K562 (cell line): ENCODE data around the gene LILRB3. TPM values are rescaled to one million over a fixed set of nuclear protein-coding genes. Genes with fewer than 3 reads are reported as not detected.

Experiments used
- CEBPB ChIP-seq: fragments of 450-650 bp; IDR thresholded peaks from 2 replicates; pipeline ENCODE4 v1.6.1; 2016; ENCODE audit warnings: missing genetic modification characterization, missing compliant biosample characterization
- ETV6 ChIP-seq, 3 experiments: fragments of 150-350 bp in 1 of 3; sonication (generic) in 1 of 3; formaldehyde crosslinking in 1 of 3; IDR thresholded peaks; 2 replicates each; pipeline versions ENCODE4 v1.6.1 to v1.8.0; 2014 to 2022; ENCODE audit warnings: borderline replicate concordance in 2 of 3, low read depth in 2 of 3, antibody characterized with exemption in 1 of 3, low read length in 1 of 3, mild to moderate bottlenecking in 1 of 3, missing genetic modification reagents in 1 of 3
- EZH2 ChIP-seq: IDR thresholded peaks from 2 replicates; pipeline ENCODE4 v1.6.1; 2012; ENCODE audit warnings: low read depth, mild to moderate bottlenecking, inconsistent platforms, low read length, borderline replicate concordance
- MIER1 ChIP-seq: fragments of 450-650 bp; IDR thresholded peaks from 2 replicates; pipeline ENCODE4 v1.6.1; 2016; ENCODE audit warnings: antibody characterized with exemption, mild to moderate bottlenecking, low read depth
- MXI1 ChIP-seq: IDR thresholded peaks from 2 replicates; pipeline ENCODE4 v1.6.1; 2011; ENCODE audit warnings: low read depth, mild to moderate bottlenecking, improper control_type of control experiment, low read length
- POLR3A ChIP-seq: IDR thresholded peaks from 2 replicates; pipeline ENCODE4 v1.6.1; 2011; ENCODE audit warnings: borderline replicate concordance, mild to moderate bottlenecking, moderate library complexity; ENCODE audit not compliant: insufficient read length, insufficient read depth; ENCODE audit errors: extremely low read depth
- RBM15 ChIP-seq: fragments of 200-400 bp; formaldehyde crosslinking; IDR thresholded peaks from 2 replicates; pipeline ENCODE4 v1.6.1; 2018; ENCODE audit warnings: mild to moderate bottlenecking, low read length, moderate library complexity; ENCODE audit not compliant: insufficient read depth
- TRIM28 ChIP-seq: fragments of 450-650 bp; IDR thresholded peaks from 2 replicates; pipeline ENCODE4 v1.6.1; 2017
- ZBED1 ChIP-seq: IDR thresholded peaks from 2 replicates; pipeline ENCODE4 v1.6.1; 2014
- ZNF311 ChIP-seq: fragments of 250-450 bp; sonication (Bioruptor Pico); IDR thresholded peaks from 2 replicates; pipeline ENCODE4 v1.4.0; 2020; ENCODE audit warnings: mild to moderate bottlenecking, moderate library complexity
- ZNF740 ChIP-seq, 3 experiments: fragments of 200-800 bp in 1 of 3; sonication (Bioruptor generic) in 1 of 3; sonication (generic) in 1 of 3; formaldehyde crosslinking in 1 of 3; IDR thresholded peaks; 2 replicates each; pipeline versions ENCODE4 v1.6.1 to v1.8.0; 2016 to 2022; ENCODE audit warnings: mild to moderate bottlenecking in 2 of 3, missing compliant biosample characterization in 2 of 3, missing genetic modification characterization in 2 of 3, missing genetic modification reagents in 1 of 3
- polyA plus RNA-seq, 8 experiments: library from polyadenylated mRNA; depleted of rRNA in 4 of 8; stranded (reverse) in 5 of 8; unstranded in 3 of 8; fragments of >200 nt; fragmentation: Nextera tagmentation in 2 of 8; fragmentation: Illumina TruSeq in 1 of 8; extraction: Ambion mirVana in 2 of 8; extraction: Trizol in 1 of 8; gene quantifications; 2 replicates each; pipeline versions ENCODE4 v1.2.1 to v1.2.3, GENCODE V29; 2011 to 2014; ENCODE audit warnings: inconsistent platforms in 1 of 8, missing spikeins in 1 of 8
- total RNA-seq, 7 experiments: library from RNA; depleted of rRNA in 6 of 7; stranded (reverse); fragments of >200 nt in 6 of 7; fragmentation: Illumina TruSeq in 2 of 7; extraction: Trizol in 2 of 7; gene quantifications; 2 replicates each; pipeline versions ENCODE4 v1.2.1 to v1.2.3, GENCODE V29; 2011 to 2021; ENCODE audit warnings: low replicate concordance in 1 of 7
- TF ChIP-seq, protein P1 (sequence below): sonication (generic); formaldehyde crosslinking; IDR thresholded peaks from 2 replicates; pipeline ENCODE4 v1.8.1; 2022; ENCODE audit warnings: missing genetic modification reagents
- TF ChIP-seq, protein P2 (sequence below): fragments of 450-650 bp; formaldehyde crosslinking; conservative IDR thresholded peaks from 2 replicates; pipeline ENCODE4 v1.4.0; 2022; ENCODE audit warnings: mild to moderate bottlenecking, missing genetic modification characterization
- TF ChIP-seq, protein P3 (sequence below), 2 experiments: fragments of 450-650 bp; IDR thresholded peaks; 2 replicates each; pipeline ENCODE4 v1.6.1; 2016; ENCODE audit warnings: mild to moderate bottlenecking in 2 of 2, borderline replicate concordance in 1 of 2, low read depth in 1 of 2, moderate library complexity in 1 of 2

Gene LILRB3
- total and polyA plus RNA-seq, 9 of the 15 experiments (the other 6 are each of a cell fraction or from before 2014, with no cell fraction given), result 0.01 to 0.09 TPM; not detected in 7

DNA sequence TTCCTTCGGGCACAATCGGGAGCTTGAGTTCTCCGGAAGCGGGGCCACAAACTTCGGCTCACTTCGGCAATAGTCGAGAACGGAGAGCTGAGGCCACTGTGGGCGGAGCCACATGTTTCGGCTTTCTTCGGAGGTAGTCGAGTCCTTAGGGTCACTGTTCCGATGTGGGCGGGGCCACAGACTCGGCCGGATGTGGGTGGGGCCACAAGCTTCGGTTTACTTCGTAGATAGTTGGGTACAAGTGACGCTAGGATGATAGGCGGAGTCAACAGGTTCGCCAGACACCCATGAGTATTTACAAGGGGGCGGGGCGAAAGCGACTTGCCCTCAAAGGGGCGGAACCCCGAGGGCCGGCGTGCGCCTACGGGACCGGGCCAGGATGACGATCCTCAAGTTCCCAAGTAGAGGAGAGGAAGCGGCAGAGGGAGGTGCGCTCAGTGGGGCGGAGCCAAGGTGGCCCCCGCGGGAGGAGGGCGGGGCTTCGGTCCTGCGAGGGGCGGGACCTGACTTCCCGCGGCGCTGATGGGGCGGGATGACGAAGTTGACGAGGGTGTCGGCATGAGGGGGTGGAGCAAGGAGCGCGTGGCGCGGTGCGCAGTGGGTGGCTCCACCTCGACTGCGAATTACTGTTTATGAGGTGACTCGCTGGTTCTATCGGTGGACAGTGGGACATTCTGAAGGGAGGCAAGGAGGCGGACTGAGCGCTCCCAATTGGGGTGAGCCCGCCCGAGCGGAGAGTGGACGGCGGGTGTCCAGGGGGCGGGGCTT, 32.9 kb downstream of the LILRB3 start (continued):
- TF ChIP-seq ETV6 (IDR thresholded peaks at IDR 0.05; ENCODE audit: borderline replicate concordance in 1 of 2, low read depth in 2 of 2, low read length in 1 of 2) (no peak), ETV6 (CRISPR knock-in tag; IDR thresholded peaks at IDR 0.05; ENCODE audit: borderline replicate concordance) (no peak), POLR3A (no peak), MIER1 (no peak), ZNF311 (no peak), RBM15 (no peak), TRIM28 (no peak), ZBED1 (no peak), MXI1 (no peak; the same call in 1 of the 2 replicates), ZNF740 (CRISPR knock-in tag; IDR thresholded peaks at IDR 0.05) (no peak), ZNF740 (tag; IDR thresholded peaks at IDR 0.05) (no peak), CEBPB (tag) (no peak), EZH2 (no peak)
- TF ChIP-seq, protein P1, sequence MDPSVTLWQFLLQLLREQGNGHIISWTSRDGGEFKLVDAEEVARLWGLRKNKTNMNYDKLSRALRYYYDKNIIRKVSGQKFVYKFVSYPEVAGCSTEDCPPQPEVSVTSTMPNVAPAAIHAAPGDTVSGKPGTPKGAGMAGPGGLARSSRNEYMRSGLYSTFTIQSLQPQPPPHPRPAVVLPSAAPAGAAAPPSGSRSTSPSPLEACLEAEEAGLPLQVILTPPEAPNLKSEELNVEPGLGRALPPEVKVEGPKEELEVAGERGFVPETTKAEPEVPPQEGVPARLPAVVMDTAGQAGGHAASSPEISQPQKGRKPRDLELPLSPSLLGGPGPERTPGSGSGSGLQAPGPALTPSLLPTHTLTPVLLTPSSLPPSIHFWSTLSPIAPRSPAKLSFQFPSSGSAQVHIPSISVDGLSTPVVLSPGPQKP, result no peak
- TF ChIP-seq, protein P2, sequence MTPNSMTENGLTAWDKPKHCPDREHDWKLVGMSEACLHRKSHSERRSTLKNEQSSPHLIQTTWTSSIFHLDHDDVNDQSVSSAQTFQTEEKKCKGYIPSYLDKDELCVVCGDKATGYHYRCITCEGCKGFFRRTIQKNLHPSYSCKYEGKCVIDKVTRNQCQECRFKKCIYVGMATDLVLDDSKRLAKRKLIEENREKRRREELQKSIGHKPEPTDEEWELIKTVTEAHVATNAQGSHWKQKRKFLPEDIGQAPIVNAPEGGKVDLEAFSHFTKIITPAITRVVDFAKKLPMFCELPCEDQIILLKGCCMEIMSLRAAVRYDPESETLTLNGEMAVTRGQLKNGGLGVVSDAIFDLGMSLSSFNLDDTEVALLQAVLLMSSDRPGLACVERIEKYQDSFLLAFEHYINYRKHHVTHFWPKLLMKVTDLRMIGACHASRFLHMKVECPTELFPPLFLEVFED (CRISPR knock-in tag), result 0 out of 2 replicates have a peak, but pooled peaks have one; percentile 62
- TF ChIP-seq, protein P3, sequence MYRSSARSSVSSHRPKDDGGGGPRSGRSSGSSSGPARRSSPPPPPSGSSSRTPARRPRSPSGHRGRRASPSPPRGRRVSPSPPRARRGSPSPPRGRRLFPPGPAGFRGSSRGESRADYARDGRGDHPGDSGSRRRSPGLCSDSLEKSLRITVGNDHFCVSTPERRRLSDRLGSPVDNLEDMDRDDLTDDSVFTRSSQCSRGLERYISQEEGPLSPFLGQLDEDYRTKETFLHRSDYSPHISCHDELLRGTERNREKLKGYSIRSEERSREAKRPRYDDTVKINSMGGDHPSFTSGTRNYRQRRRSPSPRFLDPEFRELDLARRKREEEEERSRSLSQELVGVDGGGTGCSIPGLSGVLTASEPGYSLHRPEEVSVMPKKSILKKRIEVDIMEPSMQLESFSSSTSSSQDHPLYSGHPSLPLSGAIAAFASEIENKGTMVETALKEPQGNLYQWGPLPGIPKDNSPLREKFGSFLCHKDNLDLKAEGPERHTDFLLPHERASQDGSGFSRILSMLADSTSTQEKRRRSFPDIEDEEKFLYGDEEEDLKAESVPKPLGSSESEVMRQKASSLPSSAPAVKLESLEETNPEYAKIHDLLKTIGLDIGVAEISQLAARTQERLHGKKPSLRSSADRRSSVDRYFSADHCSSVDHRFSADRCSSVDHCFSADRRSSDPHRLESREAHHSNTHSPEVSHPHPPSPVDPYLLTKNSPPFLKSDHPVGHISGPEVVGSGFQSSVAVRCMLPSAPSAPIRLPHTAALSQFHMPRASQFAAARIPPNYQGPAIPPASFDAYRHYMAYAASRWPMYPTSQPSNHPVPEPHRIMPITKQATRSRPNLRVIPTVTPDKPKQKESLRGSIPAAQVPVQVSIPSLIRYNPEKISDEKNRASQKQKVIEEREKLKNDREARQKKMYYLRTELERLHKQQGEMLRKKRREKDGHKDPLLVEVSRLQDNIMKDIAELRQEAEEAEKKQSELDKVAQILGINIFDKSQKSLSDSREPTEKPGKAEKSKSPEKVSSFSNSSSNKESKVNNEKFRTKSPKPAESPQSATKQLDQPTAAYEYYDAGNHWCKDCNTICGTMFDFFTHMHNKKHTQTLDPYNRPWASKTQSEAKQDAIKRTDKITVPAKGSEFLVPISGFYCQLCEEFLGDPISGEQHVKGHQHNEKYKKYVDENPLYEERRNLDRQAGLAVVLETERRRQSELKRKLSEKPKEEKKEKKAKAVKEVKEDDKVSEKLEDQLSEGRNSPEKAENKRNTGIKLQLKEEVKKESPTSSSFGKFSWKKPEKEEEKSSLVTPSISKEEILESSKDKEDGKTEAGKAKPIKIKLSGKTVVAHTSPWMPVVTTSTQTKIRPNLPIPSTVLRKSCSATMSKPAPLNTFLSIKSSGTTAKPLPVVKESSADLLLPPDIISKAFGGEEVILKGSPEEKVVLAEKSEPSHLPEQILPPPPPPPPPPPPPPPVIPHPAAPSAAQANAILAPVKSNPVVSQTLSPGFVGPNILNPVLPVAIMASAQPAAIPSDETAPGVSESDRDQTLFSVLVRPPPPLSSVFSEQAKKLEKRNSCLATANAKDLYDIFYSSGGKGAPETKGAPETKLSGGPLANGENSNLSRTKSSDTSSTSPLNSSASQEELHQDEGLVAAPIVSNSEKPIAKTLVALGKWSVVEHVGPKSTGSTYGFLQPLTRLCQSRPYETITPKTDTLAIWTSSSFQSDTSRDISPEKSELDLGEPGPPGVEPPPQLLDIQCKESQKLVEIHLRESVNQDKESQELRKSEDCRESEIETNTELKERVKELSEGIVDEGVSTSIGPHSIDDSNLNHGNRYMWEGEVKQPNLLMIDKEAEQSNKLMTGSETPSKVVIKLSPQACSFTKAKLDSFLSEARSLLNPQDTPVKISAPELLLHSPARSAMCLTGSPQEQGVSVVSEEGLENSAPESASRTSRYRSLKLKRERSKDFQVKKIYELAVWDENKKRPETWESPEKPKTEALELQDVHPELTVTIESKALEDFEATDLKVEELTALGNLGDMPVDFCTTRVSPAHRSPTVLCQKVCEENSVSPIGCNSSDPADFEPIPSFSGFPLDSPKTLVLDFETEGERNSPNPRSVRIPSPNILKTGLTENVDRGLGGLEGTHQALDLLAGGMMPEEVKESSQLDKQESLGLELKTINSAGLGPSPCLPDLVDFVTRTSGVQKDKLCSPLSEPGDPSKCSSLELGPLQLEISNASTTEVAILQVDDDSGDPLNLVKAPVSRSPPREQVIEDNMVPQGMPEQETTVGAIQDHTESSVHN (IDR thresholded peaks at IDR 0.05; ENCODE audit: borderline replicate concordance in 1 of 2, low read depth in 1 of 2), result no peak
